SK-MEL-5 (cell line): ENCODE measurements around the gene PCCA. TPM values are rescaled to one million over a fixed set of nuclear protein-coding genes. Genes with fewer than 3 reads are reported as not detected.
"Not testable (repeated sequence)": the region's sequence is repeated elsewhere in the genome, so short reads cannot be mapped to it uniquely, and the experiment has no call there.

Source experiments
- DNase-seq: peaks from one replicate; pipeline ENCODE4 v3.0.0-alpha.2; 2016; ENCODE audit warnings: low read depth, low spot score
- in situ Hi-C: cut with HindIII; loops from 2 replicates; pipeline ENCODE4 v1.10.0; 2016; ENCODE audit warnings: low sequenced_read_pairs, high pct_unique_total_duplicates, low pct_unique_long_range_greater_than_20kb
- total RNA-seq: library from RNA; depleted of rRNA; stranded (reverse); fragments of >200 nt; shearing (Covaris generic); gene quantifications from 2 replicates; pipeline ENCODE4 v1.2.3, GENCODE V29; 2014

Gene PCCA
- total RNA-seq, 1 experiment from 2014 or later: 12.4 TPM

GRCh38 chr13:100209857-100210825 is 121.2 kb downstream of the PCCA start:
- in situ Hi-C loops: no loop called here
- no peak for DNase-seq

- in situ Hi-C loops: no loop called here
- no peak for DNase-seq
Observed at GRCh38 chr13:100211016-100211710, 122.3 kb downstream of the PCCA start.

DNA sequence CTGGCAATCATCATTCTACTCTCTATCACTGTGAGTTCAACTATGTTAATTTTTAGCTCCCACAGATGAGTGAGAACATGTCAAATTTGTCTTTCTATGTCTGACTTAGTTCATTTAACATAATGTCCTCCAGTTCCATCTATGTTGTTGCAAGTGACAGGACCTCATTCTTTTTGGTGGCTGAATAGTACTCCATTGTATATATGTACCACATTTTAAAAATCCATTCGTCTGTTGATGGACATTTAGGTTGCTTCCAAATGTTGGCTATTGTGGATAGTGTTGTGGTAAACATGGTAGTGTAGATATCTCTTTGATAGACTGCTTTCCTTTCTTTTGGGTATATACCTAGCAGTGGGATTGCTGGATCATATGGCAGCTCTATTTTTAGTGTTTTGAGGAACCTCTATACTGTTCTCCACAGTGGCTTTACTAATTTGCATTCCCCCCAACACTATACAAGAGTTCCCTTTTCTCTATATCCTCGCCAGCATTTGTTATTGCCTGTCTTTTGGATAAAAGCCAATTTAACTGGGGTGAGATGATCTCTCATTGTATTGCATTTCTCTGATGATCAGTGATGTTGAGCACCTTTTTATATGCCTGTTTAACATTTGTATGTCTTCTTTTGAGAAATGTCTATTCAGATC is 124.1 kb downstream of the PCCA start:
- DNase-seq: no peak
- in situ Hi-C loops: no loop called here

DNA sequence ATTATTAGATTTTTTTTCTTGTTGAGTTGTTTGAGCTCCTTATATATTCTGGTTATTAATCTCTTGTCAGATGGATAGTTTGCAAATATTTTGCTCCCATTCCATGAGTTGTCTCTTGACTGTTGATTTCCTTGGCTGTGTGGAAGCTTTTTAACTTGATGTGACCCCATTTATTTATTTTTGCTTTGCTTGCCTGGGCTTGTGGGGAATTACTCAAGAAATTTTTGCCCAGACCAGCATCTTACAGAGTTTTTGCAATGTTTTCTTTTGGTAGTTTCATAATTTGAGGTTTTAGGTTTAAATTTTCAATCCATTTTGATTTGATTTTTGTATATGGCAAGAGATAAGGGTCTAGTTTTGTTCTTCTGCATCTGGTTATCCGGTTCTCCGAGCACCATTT is 124.7 kb downstream of the PCCA start:
- no peak for DNase-seq

DNA sequence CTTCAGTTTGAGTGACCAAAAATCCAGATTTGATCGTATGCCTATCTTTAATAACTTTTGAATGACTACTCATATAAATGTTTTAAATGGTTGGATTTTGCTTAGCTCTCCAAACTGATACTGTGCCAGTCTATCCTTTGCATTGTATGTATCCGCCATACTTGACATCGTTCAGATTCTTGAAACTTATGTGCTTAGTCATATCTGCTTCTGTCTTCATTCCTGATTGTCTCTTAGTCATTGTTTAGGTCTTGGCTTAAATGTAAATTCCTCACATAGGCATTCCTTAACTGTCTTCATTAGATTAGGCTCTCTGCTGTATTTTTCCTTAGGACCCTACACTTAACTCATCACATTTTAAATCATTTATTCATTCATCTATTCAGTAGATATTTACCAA is 126.0 kb downstream of the PCCA start:
- in situ Hi-C loops: no loop called here
- no peak for DNase-seq

More for the DNA sequence above, 124.7 kb downstream of the PCCA start:
- in situ Hi-C loops: no loop called here

GRCh38 chr13:100221166-100221565 is 132.3 kb downstream of the PCCA start:
- no peak for DNase-seq
- in situ Hi-C loops: no loop called here

DNA sequence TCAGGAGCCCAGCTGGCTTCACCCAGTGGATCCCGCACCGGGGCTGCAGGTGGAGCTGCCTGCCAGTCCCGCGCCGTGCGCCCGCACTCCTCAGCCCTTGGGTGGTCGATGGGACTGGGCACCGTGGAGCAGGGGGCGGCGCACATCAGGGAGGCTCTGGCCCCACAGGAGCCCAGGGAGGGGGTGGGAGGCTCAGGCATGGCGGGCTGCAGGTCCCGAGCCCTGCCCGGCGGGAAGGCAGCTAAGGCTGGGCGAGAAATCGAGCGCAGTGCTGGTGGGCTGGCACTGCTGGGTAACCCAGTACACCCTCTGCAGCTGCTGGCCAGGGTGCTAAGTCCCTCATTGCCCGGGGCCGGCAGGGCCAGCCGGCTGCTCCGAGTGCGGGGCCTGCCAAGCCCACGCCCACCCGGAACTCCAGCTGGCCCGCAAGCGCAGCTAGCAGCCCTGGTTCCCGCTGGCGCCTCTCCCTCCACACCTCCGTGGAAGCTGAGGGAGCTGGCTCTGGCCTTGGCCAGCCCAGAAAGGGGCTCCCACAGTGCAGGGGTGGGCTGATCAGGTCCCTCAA is 135.2 kb downstream of the PCCA start:
- DNase-seq, in situ Hi-C loops: not testable (repeated sequence)

- DNase-seq: no peak
- in situ Hi-C loops: no loop called here
Observed at GRCh38 chr13:100229603-100230002, 140.7 kb downstream of the PCCA start.

- DNase-seq: no peak
- in situ Hi-C loops: no loop called here
Observed at GRCh38 chr13:100230769-100231149, 141.9 kb downstream of the PCCA start.

GRCh38 chr13:100231176-100231575 is 142.3 kb downstream of the PCCA start:
- no peak for DNase-seq
- in situ Hi-C loops: no loop called here

- DNase-seq: no peak
- in situ Hi-C loops: no loop called here
Observed at GRCh38 chr13:100234006-100234405, 145.1 kb downstream of the PCCA start.

- in situ Hi-C loops: no loop called here
Observed at GRCh38 chr13:100234524-100235136, 145.7 kb downstream of the PCCA start.

GRCh38 chr13:100235311-100235901 is 146.5 kb downstream of the PCCA start:
- peak; percentile 75 for DNase-seq
- in situ Hi-C loops: no loop called here

More at GRCh38 chr13:100234524-100235136, 145.7 kb downstream of the PCCA start:
- DNase-seq: no peak

- no peak for DNase-seq
- in situ Hi-C loops: no loop called here
Observed at GRCh38 chr13:100240109-100240779, 151.4 kb downstream of the PCCA start.

GRCh38 chr13:100244431-100244830 is 155.5 kb downstream of the PCCA start:
- DNase-seq: no peak
- in situ Hi-C loops: no loop called here

DNA sequence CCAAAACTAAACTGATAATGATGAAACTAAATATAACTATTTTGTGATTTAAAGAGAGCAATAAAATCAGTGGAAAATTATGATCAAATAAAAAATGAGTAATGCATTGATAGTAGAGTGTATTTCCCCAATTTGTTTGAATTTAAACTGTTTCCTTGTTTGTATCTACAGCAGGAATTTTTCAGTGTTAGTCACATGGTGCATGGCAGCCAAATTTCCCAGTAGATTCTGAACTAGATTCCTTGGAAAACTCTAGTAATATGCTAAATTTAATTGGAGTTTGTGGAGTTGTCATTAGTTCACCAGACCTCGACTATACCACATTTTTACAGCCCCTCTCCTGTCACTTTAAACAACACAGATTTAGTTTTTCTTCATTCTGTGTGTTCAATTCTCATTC is 156.2 kb downstream of the PCCA start:
- in situ Hi-C loops: no loop called here

GRCh38 chr13:100247937-100248336 is 159.0 kb downstream of the PCCA start:
- in situ Hi-C loops: no loop called here

More for the DNA sequence above, 156.2 kb downstream of the PCCA start:
- DNase-seq: no peak

More at GRCh38 chr13:100247937-100248336, 159.0 kb downstream of the PCCA start:
- no peak for DNase-seq
